T-helper 1 cell treated with Interleukin-12 subunit alpha and Interleukin-12 subunit beta and Interleukin-4 antibody, amounts not matched to agents 30 μg/mL and 1 μg/mL, for 36 hours (primary cell): ENCODE results near the gene ATP5MC3.

ENCODE experiments used
- H3K27ac Mint-ChIP-seq: one replicate; pipeline ENCODE4 v1.8.0; 2021; ENCODE audit warnings: mild to moderate bottlenecking, mixed read lengths
- H3K27me3 Mint-ChIP-seq: one replicate; pipeline ENCODE4 v1.8.0; 2021; ENCODE audit warnings: low read depth, mixed read lengths
- H3K36me3 Mint-ChIP-seq: one replicate; pipeline ENCODE4 v1.8.0; 2021; ENCODE audit warnings: low read depth, mixed read lengths
- H3K4me1 Mint-ChIP-seq: one replicate; pipeline ENCODE4 v1.8.0; 2021; ENCODE audit warnings: low read depth, mixed read lengths
- H3K4me3 Mint-ChIP-seq: one replicate; pipeline ENCODE4 v1.8.0; 2021; ENCODE audit warnings: mild to moderate bottlenecking, moderate library complexity, mixed read lengths
- H3K9me3 Mint-ChIP-seq: one replicate; pipeline ENCODE4 v1.8.0; 2021; ENCODE audit warnings: mixed read lengths

The ATP5MC3 gene

DNA sequence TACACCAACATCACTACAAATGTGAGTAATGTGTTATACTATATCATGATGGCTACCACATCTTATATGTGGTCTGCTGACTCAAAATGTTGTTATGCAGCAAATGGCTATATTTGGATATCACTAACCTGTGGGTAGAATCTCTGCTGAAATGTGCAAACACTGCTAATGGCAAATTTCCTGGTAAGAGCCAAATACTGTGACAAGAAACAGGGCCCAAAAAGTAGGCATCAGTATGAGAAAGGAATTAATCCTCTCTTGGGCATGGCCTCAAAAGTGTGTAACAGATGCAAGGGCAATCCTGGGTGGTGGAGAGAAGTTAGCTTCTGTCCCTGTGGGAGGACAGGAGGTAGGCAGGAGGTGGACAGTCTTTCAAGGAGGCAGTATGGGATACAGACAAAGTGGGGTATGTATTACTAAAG, 26.8 kb downstream of the ATP5MC3 start:
- H3K4me3 Mint-ChIP-seq: peak overlapping the region; percentile 18
- peak overlapping the region; percentile 60 for H3K27ac Mint-ChIP-seq
- no peaks in the 10 kb centered on the region for H3K9me3 Mint-ChIP-seq
- no peaks in the 10 kb centered on the region for H3K27me3 Mint-ChIP-seq
- H3K4me1 Mint-ChIP-seq: peaks cover 27% of the 10 kb centered on the region
- H3K36me3 Mint-ChIP-seq: peaks cover 9% of the 10 kb centered on the region

DNA sequence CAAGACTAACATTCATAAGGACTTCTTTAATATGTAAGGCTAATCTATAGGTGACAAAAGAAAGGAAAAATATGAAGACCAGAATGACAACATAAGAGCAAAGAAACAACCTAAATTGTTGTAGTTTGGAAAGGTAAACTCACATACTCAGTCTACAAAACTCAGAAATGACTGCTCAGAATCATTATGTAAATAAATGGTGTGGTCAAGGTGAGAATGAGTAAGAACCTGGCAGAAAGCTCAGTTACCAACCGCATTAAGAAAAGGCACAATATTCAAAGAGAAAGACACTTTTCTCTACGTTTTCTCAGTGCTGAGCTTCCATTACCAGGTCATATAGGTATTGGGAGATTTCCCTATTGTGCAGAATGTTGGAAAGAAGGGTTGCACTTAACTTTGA, 29.3 kb downstream of the ATP5MC3 start:
- no peak overlapping the region for H3K4me3 Mint-ChIP-seq
- H3K36me3 Mint-ChIP-seq: peaks cover 21% of the 10 kb centered on the region
- peaks cover 31% of the 10 kb centered on the region for H3K4me1 Mint-ChIP-seq
- H3K27me3 Mint-ChIP-seq: no peaks in the 10 kb centered on the region
- no peak overlapping the region for H3K27ac Mint-ChIP-seq
- no peaks in the 10 kb centered on the region for H3K9me3 Mint-ChIP-seq

DNA sequence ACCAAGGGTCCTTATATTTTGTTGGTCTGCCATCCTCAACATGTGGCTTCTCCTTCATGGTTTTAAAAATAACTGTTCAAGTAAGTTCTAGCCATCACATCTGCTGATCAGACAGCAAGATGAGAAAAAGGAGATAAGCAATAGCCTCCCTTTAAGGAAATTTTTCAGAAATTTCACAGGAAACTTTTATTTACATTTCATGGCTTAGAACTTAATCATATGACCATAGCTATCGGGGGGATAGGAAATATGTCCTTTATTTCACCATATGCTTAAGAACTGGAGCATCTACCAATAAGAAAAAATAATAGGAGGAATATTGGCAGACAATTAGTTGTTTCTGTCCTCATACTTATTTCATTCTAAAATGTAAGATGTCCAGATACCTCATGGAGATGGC, 29.7 kb downstream of the ATP5MC3 start:
- Mint-ChIP-seq H3K27me3 (no peaks in the 10 kb centered on the region), H3K4me1 (peaks cover 29% of the 10 kb centered on the region), H3K27ac (no peak overlapping the region), H3K4me3 (no peak overlapping the region), H3K36me3 (peaks cover 21% of the 10 kb centered on the region), H3K9me3 (no peaks in the 10 kb centered on the region)

DNA sequence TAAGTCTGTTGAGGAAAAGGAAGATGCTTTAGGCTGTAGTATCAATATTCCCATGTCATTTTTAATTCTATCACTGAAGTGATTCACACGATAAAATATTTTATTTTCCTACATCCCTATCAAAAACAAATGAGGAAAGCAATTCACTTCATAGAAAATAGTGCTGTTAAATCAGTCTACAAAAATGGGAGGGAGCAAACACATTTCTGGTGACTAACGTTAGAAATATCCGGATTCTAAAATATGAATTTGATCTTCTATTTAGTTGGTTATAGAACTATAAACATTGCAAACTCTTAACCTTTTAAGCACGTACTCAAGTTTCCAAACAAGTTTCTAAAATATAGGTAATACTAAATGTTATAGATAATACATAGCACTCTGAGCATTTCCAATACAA, 34.3 kb downstream of the ATP5MC3 start:
- H3K4me3 Mint-ChIP-seq: no peak overlapping the region
- peaks cover 24% of the 10 kb centered on the region for H3K36me3 Mint-ChIP-seq
- no peaks in the 10 kb centered on the region for H3K9me3 Mint-ChIP-seq
- peaks cover 21% of the 10 kb centered on the region for H3K4me1 Mint-ChIP-seq
- H3K27me3 Mint-ChIP-seq: no peaks in the 10 kb centered on the region
- H3K27ac Mint-ChIP-seq: no peak overlapping the region

DNA sequence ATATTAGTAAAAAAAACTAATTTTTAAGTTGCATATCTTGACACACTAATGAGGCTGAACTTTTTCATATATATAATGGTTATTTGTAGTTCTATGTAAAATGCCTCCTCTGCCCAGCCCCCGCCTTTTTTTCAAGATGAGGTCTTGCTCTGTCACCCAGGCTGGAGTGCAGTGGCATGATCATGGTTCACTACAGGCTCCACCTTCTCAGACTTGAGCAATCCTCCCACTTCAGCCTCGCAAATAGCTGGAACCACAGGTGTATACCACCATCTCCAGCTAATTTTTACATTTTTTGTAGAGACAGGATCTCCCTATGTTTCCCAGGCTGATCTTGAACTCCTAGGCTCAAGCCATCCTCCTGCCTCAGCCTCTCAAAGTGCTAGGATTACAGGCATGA, 37.8 kb downstream of the ATP5MC3 start:
- Mint-ChIP-seq H3K36me3 (peaks cover 18% of the 10 kb centered on the region), H3K27ac (no peak overlapping the region), H3K4me3 (no peak overlapping the region), H3K9me3 (no peaks in the 10 kb centered on the region), H3K4me1 (peaks cover 13% of the 10 kb centered on the region), H3K27me3 (no peaks in the 10 kb centered on the region)

DNA sequence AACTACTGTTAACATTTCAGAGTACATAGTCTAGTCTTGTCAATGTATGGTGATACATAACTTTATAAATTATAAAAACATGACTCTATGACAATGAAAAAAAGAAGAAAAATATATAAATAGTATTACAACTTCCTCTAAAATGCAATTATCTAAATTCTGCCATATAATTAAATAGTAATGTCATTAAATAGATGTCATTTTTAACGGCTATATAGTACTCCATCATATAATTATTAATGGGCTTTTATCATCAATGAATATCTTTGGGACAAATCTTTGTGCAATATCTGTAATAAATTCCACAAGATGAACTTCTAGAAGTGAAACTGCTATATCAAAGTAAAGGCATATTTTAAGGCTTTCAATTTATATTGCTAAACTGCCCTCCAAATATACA, 38.3 kb downstream of the ATP5MC3 start:
- no peak overlapping the region for H3K27ac Mint-ChIP-seq
- no peaks in the 10 kb centered on the region for H3K27me3 Mint-ChIP-seq
- H3K9me3 Mint-ChIP-seq: no peaks in the 10 kb centered on the region
- no peak overlapping the region for H3K4me3 Mint-ChIP-seq
- H3K36me3 Mint-ChIP-seq: peaks cover 21% of the 10 kb centered on the region
- H3K4me1 Mint-ChIP-seq: peaks cover 16% of the 10 kb centered on the region

DNA sequence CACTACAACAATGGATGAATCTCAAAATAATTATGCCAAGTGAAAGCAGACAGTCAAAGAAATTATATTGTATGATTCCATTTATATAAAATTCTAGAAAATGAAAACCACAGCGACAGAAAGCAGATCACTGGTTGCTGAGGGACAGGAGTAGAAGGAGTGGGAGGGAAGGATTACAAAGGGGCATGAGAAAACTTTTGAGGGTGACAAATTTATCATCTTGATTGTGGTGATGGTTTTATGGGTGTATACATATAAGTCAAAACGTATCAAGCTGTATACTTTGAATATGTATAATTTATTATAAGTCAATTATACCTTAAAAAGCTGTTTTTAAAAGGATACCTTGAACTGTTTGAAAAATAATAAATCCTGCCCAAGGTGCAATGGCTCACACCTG, 41.2 kb downstream of the ATP5MC3 start:
- Mint-ChIP-seq H3K4me1 (peaks cover 23% of the 10 kb centered on the region), H3K27me3 (no peaks in the 10 kb centered on the region), H3K9me3 (no peaks in the 10 kb centered on the region), H3K4me3 (no peak overlapping the region), H3K27ac (no peak overlapping the region), H3K36me3 (peaks cover 23% of the 10 kb centered on the region)

DNA sequence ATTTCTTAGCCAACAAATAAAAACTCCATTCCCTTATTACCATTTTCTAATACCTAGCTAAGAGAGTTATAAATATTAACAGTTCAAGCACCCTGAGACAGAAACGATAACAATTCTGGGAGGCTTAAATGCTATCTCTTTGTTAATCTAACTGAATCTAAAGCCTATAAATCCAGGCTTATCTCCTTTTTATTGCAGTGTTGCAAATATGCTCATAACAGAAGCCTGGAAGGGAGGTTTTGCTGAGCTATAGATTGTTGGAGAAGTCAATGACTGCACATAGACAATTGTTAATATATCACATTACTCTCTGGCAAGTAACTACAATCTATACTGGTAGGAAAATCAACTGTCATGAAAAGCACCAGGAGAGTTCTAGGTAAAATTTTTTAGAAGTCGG, 43.7 kb downstream of the ATP5MC3 start:
- H3K9me3 Mint-ChIP-seq: no peaks in the 10 kb centered on the region
- H3K4me1 Mint-ChIP-seq: peaks cover 20% of the 10 kb centered on the region
- no peak overlapping the region for H3K27ac Mint-ChIP-seq
- no peak overlapping the region for H3K4me3 Mint-ChIP-seq
- peaks cover 26% of the 10 kb centered on the region for H3K36me3 Mint-ChIP-seq
- H3K27me3 Mint-ChIP-seq: no peaks in the 10 kb centered on the region

DNA sequence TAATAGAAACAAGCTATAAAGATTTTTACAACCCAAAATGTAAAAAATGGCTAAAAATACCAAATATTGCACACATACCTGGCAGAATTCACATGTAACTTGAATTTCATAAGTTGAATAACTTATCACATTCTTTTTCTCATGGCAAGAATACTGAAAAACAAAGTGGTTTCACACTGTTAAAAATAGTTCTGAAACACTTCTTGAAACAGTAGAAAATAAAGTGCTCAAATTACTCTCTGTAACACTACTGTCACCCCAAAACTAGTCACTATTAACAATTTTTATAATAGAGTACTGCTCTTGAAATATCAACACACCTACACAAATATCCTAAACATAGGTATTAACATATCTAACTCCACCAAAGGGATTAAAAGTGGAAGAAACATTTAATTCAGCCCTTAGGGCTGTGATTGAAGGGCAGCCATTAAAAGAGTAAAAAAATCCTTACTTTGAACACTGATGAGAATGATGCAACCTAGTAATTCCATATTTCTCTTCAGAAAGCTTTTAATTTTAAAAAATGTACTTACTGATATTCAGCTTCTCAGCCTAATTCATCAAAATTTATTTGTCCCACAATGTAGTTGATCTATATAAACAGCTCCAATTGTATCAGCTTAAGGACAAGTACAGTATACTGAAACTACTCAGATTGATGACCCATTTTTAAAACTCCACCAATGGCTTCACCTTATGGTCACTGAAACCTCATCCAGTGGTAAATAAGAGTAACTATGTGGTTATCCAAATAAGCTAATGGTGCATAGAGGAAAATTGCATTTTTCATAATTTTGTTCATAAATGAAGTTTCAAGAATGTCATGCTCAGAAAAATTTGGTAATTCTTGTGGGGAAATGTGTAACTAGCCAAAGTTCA, 44.9 kb downstream of the ATP5MC3 start:
- peaks cover 17% of the 10 kb centered on the region for H3K4me1 Mint-ChIP-seq
- H3K27ac Mint-ChIP-seq: no peak overlapping the region
- H3K4me3 Mint-ChIP-seq: no peak overlapping the region
- H3K36me3 Mint-ChIP-seq: peaks cover 23% of the 10 kb centered on the region
- H3K27me3 Mint-ChIP-seq: no peaks in the 10 kb centered on the region
- no peaks in the 10 kb centered on the region for H3K9me3 Mint-ChIP-seq

DNA sequence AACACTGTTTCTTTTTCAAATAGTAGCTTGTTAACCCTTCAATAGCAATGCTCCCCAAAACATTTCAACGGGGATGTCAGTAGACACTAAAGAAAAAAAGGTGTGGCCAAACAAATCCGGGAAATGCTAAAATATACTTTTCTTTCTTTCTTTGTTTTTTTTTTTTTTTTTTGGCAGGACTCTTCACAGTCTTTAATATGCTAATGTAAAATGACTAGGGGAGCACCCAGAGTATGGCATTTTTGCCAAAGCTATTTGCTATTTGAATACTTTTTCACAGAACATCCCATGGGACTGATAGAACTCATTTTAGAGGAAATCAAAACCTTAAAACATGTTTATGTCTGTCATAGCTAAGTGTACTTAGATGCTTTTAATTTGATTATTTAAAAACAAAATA, 45.6 kb downstream of the ATP5MC3 start:
- peaks cover 17% of the 10 kb centered on the region for H3K4me1 Mint-ChIP-seq
- H3K27ac Mint-ChIP-seq: no peak overlapping the region
- H3K9me3 Mint-ChIP-seq: no peaks in the 10 kb centered on the region
- H3K27me3 Mint-ChIP-seq: no peaks in the 10 kb centered on the region
- peaks cover 25% of the 10 kb centered on the region for H3K36me3 Mint-ChIP-seq
- H3K4me3 Mint-ChIP-seq: no peak overlapping the region

DNA sequence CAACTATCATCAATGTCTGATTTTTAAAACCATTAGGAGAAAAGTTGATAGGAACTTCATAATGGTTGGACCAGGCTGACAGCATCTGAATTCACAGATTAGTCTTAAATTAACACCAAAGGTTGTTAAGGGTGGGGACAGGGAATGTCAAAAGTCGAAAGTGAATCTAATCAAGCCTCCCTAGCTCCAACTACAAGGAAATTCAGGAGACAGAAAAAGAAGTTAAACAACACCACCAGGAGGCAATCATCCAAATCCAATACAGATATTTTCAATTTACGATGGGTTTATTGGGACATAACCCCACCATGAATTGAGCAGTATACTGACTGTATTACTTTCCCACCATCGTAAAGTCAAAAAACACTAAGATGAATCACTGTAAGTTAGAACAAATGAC, 46.3 kb downstream of the ATP5MC3 start:
- Mint-ChIP-seq H3K27ac (no peak overlapping the region), H3K4me3 (no peak overlapping the region), H3K9me3 (no peaks in the 10 kb centered on the region), H3K36me3 (peaks cover 24% of the 10 kb centered on the region), H3K4me1 (peaks cover 17% of the 10 kb centered on the region), H3K27me3 (no peaks in the 10 kb centered on the region)

DNA sequence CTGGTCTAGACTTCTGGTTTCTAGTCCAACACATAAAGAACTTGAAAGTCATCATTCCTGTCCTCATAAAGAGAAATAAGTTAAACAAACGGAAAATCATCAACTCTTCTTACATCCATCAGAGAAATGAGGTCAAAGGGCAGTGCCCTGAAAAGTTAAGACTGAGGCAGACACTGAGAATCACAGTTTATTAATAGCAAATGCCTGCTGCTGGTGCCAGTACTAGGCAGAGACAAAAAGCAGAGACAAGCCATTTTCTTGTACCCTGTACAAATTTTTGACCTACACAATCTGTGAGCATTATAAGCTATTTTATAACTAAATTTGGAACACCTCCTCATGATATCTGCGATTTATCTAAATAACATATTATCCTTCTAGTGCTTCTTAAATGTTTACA, 50.3 kb downstream of the ATP5MC3 start:
- no peaks in the 10 kb centered on the region for H3K27me3 Mint-ChIP-seq
- H3K36me3 Mint-ChIP-seq: peaks cover 31% of the 10 kb centered on the region
- no peak overlapping the region for H3K27ac Mint-ChIP-seq
- no peaks in the 10 kb centered on the region for H3K9me3 Mint-ChIP-seq
- peaks cover 2% of the 10 kb centered on the region for H3K4me1 Mint-ChIP-seq
- no peak overlapping the region for H3K4me3 Mint-ChIP-seq

DNA sequence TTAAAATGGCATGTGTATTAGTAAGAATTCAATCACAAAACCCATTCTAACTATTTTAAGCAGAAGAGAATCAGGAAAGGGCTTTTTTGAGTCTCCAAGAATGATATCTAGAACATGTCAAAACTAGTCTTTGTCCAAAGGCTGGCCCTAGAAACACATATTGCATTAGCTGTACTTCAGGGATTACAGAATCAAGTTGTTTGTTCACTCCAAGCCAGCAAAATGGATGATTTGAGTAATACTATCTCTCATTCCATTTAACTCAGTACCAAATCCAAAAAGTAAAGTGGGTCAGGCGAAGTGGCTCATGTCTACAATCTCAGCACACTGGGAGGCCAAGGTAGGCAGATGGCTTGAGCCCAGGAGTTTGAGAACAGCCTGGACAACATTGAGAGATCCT, 54.8 kb downstream of the ATP5MC3 start:
- H3K4me3 Mint-ChIP-seq: no peak overlapping the region
- H3K9me3 Mint-ChIP-seq: no peaks in the 10 kb centered on the region
- H3K27ac Mint-ChIP-seq: no peak overlapping the region
- peaks cover 4% of the 10 kb centered on the region for H3K4me1 Mint-ChIP-seq
- peaks cover 32% of the 10 kb centered on the region for H3K36me3 Mint-ChIP-seq
- no peaks in the 10 kb centered on the region for H3K27me3 Mint-ChIP-seq
